ENCODE data around the gene RPS27A.

DNA sequence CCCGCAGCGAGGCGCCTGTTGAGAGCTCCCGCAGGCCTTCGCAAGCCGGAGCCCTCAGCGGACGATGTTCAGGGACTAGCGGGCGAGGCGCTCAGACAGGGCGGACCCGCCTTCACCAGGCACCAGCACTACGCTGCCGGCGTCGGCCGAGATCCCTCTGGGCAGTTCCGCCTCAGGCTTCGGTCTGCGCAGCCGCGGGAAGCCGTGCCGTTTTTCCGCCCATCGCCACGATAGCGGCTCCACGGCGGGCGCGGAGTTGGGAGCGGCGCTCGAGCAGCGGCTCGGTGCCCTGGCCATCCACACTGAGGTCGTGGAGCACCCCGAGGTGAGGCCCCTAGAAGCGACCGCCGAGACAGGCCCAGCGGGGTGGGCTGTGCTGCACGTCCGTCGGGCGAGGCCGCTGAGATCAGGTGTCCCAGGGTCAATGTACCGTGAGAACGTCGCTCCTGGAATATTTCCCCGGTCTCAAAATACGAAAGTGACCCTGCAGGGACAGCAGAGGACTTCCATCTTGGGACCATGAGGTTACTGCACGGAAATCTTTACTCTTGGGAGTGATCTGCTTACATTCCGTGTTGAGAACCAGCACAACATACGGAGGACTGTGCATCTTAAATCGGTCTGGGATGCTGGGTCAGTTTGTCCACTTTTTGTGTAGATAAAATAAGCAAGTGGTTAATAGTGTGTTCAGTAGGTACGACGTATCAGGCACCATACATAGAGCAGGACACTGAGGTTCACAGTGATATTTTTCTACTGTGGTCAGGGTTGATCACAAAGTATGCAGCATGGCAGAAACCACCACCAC is 49.8 kb downstream of the RPS27A start:
- TF ChIP-seq POLR2A (IDR thresholded peaks at IDR 0.05; ENCODE audit: low read depth, low read length) (peak; percentile 89), TAF1 (IDR thresholded peaks at IDR 0.05; ENCODE audit: borderline replicate concordance, low read depth, low read length) (no peak), POLR2AphosphoS5 (IDR thresholded peaks at IDR 0.05; ENCODE audit: low read depth, low read length) (peak; percentile 92)

Measured in GM12892 (cell line).